ENCODE results near the gene KCNJ4.

The KCNJ4 gene

GRCh38 chr22:38435010-38435409, 20.0 kb downstream of the KCNJ4 start:
- in situ Hi-C loops (cut with MboI; ENCODE audit: low sequenced_read_pairs): no loop called here

DNA sequence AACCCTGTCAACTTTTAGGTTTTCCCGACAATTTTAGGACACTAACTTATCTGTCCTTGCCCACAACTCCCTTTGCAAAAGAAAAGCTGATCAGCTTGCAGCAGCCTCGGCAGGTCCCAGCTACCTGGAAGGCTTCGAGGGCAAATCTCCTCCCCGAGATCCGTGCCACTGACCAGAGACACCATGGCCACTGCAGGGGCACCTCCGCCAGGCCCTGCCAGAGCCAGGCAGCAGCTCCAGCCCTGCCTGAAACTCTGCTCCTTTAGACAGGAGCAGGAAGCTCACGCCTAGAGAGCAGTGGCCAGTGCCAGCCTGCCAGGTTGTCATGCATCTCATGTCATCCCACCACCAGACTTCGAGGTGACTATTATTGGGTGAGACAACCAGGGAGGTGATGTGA, 21.1 kb downstream of the KCNJ4 start:
- in situ Hi-C loops (cut with MboI; ENCODE audit: low sequenced_read_pairs): no loop called here

GRCh38 chr22:38432264-38432663, 22.7 kb downstream of the KCNJ4 start:
- in situ Hi-C loops (cut with MboI; ENCODE audit: low sequenced_read_pairs): no loop called here

DNA sequence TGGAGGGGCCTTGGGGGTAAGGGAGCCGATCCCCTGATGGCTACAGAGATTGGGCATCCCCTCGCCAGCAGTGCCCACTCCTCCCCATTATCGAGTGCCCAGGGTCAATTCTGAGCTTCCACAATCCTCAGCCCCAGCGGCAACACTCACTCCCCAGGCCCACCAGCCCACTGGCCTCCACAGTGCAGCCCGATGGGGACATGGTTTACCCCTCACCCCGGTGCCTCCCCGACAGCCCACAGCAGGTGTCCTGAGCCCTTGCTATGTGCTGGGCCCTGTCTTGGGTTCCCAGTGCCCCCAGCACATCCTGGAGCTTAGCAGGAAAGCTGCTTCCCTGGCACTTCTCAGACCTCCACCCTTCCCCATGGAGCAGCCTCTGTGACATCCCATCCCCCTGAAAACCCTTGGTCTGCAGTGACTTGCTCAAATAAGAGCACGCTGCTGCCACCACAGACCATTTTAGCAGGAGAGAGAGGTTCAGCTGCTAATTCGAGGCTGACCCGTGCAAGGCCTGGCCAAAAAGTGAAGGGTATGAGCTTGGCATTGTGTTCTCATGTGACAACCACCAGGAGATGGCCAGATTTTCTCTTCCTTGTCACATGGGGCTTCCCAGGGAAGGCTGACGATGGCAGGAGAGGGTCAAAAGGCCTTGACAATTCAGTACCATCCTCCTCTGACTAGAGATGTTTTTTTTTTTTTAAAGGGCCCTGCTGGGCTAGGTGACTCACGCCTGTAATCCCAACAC, 23.6 kb downstream of the KCNJ4 start:
- in situ Hi-C loops (cut with MboI; ENCODE audit: low sequenced_read_pairs): no loop called here

- in situ Hi-C loops (cut with MboI; ENCODE audit: low sequenced_read_pairs): no loop called here
Measured at GRCh38 chr22:38429499-38430068, 25.4 kb downstream of the KCNJ4 start.

DNA sequence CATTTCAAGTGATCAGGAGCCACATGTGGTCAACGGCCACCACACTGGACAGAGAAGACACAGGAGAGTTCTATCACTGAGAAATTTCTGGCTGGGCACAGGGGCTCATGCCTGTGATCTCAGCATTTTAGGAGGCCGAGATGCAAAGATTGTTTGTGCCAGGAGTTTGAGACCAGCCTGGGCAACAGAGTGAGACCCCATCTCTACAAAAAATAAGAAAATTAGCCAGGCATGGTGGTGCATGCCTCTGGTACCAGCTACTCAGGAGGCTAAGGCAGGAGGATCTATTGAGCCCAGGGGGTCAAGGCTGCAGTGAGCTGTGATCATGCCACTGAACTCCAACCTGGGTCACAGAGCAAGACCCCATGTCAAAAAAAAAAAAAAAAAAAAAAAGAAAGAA, 26.3 kb downstream of the KCNJ4 start:
- in situ Hi-C loops (cut with MboI; ENCODE audit: low sequenced_read_pairs): no loop called here

DNA sequence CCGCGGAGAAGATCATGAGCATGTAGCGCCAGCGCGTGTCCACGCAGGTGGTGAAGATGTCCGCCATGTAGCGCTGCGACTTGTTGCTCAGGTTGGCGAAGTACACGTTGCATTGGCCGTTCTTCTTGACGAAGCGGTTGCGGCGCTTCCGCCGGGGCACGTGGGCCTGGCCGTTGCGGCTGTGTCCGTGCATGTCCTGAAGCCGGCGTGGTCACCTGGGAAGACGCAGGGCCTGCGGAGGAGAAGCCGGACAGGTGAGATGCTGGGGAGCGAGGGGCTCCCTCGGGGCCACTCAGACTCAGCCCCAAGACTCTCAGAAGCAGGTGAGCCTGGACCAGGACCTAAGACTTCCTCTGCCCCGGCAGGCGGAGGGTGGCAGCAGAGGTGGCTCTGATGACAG, 27.1 kb downstream of the KCNJ4 start:
- in situ Hi-C loops (cut with MboI; ENCODE audit: low sequenced_read_pairs): no loop called here

- in situ Hi-C loops (cut with MboI; ENCODE audit: low sequenced_read_pairs): no loop called here
Measured at GRCh38 chr22:38427465-38427864, 27.5 kb downstream of the KCNJ4 start.

DNA sequence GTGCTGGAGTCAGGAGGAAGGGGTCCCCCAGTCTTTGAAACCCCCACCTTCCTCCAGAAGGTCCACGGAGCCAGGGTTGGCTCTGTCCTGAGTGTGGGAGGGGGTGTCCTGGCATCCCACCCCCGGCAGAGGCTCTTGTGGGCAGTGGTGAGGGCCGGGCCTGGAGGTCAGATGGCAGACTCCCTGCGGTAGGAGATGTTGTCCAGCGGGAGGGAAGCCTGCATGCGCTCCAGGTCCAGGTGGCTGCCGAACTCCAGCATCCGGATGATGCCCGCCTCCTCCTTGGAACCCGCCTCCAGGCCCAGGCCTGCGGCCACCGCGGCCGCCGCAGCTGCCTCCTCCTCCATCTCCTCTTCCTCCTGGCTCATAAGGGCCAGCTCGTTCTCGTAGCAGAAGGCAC, 28.4 kb downstream of the KCNJ4 start:
- in situ Hi-C loops (cut with MboI; ENCODE audit: low sequenced_read_pairs): no loop called here

DNA sequence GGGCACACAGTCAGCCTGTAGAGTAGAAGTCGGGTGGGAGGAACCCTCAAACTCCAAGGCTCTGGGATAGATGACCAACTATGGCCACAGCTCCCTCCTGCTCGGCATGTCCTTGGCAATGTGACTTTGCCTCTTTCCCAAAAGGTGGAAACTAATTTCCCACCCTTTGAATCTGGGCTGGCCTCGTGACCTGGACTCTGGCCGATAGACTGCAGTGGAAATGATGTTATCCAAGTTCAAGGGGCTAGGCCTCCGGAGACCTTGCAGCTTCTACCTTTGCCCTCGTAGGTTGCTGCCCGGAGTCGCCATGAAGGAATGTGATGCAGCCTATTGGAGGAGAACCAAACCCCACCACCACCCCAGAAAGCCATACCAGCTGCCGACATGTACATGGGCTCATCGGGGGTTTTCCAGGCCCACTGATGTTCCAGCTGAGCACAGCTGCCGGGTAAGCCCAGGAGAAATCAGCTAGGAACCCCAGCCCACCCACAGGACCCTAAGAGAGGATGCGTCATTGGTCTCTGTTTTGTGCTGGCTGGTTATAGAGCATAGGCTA, 30.4 kb downstream of the KCNJ4 start:
- in situ Hi-C loops (cut with MboI; ENCODE audit: low sequenced_read_pairs): no loop called here

- in situ Hi-C loops (cut with MboI; ENCODE audit: low sequenced_read_pairs): no loop called here
Measured at GRCh38 chr22:38423512-38424503, 31.2 kb downstream of the KCNJ4 start.

DNA sequence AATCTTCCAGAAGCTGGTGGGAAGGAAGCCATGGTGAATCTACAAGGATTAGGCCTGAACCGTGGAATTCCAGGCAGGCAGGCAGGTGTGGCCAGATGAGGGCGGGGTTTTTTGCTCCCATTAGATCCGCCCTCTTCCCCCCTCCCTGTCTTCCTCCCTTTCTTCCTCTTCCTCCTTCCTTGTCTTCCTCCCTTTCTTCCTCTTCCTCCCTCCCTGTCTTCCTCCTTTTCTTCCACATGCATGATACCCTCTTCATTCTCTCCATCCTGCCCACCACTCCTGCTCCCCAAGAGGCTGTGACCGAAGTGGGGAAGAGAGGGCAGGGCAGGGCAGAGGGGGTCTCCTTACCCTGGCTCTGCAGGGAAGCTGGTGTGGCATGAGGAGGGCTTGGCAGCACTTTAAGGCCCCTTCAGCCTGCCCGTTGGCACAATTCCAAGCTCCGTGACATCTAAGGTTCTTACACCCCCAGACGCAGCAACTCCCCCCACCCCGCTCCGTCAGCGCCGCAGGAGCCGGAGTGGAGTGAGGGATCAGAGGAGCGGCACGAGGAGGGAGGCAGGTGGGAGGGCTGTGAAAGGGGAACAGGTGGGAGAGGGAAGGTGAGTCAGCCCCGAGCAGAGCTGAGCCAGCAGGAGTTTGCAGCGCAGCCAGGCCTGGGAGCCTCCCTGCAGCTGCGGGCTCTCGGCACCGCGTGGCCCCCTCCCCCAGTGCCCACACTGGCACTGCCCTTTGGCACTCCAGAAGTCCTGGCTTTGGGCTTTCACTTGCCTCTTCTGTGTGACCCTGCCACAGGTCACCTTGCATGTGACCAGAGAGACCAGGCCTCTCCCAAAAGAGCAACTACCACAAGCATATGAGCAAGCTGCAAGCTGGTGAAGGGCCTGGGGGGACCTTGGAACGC, 32.1 kb downstream of the KCNJ4 start:
- in situ Hi-C loops (cut with MboI; ENCODE audit: low sequenced_read_pairs): no loop called here

- in situ Hi-C loops (cut with MboI; ENCODE audit: low sequenced_read_pairs): no loop called here
Measured at GRCh38 chr22:38420734-38421133, 34.3 kb downstream of the KCNJ4 start.

- in situ Hi-C loops (cut with MboI; ENCODE audit: low sequenced_read_pairs): no loop called here
Measured at GRCh38 chr22:38419858-38420160, 35.2 kb downstream of the KCNJ4 start.

DNA sequence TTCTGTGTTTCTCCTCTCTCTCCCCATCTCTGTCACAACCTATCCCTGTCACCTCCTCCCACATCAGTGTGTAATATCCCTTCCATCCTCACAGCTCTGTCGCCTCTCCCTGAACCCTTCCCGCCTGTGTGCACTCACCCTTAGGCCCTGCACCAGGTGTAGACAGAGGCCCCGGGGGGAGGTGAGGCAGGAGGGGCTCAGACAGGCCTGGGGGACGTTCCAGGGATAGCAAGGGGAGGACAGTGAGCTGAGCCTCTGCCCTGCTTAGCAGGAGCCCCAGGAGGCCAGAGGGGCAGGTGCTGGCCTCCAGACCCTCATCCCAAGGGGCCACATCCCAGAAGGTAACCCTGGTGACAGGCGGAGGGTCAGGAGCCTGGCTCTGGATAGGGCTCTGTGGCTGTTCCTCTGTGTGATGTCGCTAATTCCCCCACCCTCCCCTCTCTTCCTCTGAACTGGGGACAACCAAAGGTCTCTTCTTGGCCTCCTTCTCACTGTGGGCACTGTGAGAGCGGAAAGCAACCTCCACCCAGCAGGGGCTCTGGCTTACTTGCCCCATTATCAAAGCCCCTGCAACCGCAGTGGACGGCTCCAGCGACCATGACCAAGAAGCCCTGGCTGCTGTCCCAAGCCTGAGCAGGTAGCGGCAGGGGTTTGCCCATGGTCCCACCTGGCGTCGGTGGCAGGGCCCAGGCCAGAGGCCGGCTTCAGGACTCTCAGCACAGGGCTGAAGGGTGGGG, 35.7 kb downstream of the KCNJ4 start:
- in situ Hi-C loops (cut with MboI; ENCODE audit: low sequenced_read_pairs): no loop called here

- in situ Hi-C loops (cut with MboI; ENCODE audit: low sequenced_read_pairs): no loop called here
Measured at GRCh38 chr22:38418589-38418988, 36.4 kb downstream of the KCNJ4 start.

GRCh38 chr22:38417252-38418060, 37.5 kb downstream of the KCNJ4 start:
- in situ Hi-C loops (cut with MboI; ENCODE audit: low sequenced_read_pairs): no loop called here

GRCh38 chr22:38416621-38417251, 38.3 kb downstream of the KCNJ4 start:
- in situ Hi-C loops (cut with MboI; ENCODE audit: low sequenced_read_pairs): no loop called here
